ENCODE data around the gene HOXA5.

HOXA5 gene

DNA sequence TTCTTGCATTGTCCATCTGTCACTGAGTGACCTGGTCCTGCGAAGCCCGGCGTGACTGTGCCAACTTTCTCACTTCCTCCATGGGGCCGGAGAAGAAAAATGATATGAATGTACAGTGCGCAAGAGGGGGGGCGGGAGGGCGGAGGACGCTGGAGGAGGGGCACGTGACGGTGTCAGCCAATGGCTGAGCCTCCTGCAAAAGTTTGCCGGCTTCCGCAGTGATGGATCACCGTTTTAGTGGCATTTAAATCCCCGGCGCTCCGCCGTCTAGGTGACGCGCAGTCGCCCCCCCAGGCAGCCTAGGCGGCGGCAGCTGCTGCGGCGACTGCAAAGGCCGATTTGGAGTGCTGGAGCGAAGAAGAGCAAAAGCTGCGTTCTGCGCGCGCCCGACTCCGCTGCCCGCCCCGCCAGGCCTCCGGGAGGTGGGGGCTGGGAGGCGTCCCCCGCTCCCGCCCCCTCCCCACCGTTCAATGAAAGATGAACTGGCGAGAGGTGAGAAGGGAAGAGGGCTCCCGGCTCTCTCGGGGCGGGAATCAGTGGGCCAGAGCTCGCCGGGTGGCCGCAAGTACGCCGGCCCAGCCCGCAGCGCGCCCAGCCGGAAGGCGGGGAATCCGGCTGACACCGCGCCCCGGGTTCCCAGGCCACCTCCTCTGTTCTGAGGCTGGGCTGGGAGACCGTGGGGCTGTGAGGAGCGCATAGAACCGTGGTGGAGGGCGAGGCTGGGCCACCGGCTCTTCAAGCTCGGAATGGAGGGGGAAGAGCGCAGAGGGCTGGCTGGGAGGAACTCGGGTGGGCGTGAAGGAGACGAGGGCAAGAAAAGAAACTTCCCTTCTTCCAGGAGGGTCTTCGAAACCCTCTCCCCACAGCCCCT lies 47.3 kb downstream of the HOXA5 start, which contains the start of gene HOXA1:
Gene HOXA1 (minus strand): TSS at position 104 of the 871 bp plus-strand sequence. CDS start 88 bp downstream, at position 16.
- Histone ChIP-seq H3K9ac (no peak within 1 kb of the TSS), H3K4me1 (no peaks in the 10 kb centered on the region), H3K4me3 (ENCODE audit: low read depth, low read length) (peak within 1 kb of the TSS; percentile 97), H3K36me3 (ENCODE audit: control insufficient read depth, insufficient read depth, low read length) (no peaks in the 10 kb centered on the region), H3K4me2 (ENCODE audit: low read length) (peak within 1 kb of the TSS; percentile 86), H3K27me3 (ENCODE audit: control insufficient read depth, insufficient read depth, low read length) (no peaks in the 10 kb centered on the region), H3K27ac (peak within 1 kb of the TSS; percentile 52), H3K79me2 (no peaks in the 10 kb centered on the region), H3K9me3 (ENCODE audit: control insufficient read depth, low read length) (no peaks in the 10 kb centered on the region), H2AFZ (peak within 1 kb of the TSS; percentile 94)
- TF ChIP-seq, protein P1, sequence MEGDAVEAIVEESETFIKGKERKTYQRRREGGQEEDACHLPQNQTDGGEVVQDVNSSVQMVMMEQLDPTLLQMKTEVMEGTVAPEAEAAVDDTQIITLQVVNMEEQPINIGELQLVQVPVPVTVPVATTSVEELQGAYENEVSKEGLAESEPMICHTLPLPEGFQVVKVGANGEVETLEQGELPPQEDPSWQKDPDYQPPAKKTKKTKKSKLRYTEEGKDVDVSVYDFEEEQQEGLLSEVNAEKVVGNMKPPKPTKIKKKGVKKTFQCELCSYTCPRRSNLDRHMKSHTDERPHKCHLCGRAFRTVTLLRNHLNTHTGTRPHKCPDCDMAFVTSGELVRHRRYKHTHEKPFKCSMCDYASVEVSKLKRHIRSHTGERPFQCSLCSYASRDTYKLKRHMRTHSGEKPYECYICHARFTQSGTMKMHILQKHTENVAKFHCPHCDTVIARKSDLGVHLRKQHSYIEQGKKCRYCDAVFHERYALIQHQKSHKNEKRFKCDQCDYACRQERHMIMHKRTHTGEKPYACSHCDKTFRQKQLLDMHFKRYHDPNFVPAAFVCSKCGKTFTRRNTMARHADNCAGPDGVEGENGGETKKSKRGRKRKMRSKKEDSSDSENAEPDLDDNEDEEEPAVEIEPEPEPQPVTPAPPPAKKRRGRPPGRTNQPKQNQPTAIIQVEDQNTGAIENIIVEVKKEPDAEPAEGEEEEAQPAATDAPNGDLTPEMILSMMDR (IDR thresholded peaks at IDR 0.05): no peak

DNA sequence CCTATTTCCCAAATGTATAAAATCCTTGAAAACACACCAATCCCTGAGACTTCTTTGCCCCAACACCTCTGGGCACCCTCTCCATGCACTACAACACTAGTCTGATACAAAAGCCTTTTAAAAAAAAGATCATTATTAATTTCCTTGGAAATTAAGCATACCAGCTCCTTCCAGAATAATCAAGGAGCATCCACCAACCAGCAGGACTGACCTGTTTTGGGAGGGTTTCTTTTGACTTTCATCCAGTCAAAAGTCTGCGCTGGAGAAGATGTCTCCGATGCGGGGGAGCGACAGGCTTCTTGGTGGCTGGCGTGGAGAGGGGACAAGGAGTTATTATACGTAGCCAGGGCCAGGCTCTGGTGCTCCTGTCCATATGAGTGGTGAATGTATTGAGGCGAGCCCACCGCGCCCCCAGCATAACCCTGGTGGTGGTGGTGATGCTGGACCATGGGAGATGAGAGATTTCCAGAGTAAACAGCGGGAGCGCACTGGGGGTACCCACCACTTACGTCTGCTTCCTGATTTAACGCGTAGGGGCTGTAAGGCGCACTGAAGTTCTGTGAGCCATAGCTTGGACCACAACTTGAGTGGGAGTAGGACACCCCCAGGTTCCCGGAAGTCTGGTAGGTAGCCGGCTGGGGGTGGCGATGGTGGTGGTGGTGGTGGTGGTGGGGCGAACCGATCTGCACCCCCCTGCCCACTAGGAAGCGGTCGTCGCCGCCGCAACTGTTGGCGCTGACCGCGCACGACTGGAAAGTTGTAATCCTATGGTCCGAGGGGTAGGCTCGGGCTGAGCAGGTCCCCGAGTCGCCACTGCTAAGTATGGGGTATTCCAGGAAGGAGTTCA lies 48.2 kb downstream of the HOXA5 start:
- no peaks in the 10 kb centered on the region for H3K27me3 ChIP-seq (ENCODE audit: control insufficient read depth, insufficient read depth, low read length)
- no peak overlapping the region for H3K9ac ChIP-seq
- H3K27ac ChIP-seq: no peak overlapping the region
- no peaks in the 10 kb centered on the region for H3K9me3 ChIP-seq (ENCODE audit: control insufficient read depth, low read length)
- no peaks in the 10 kb centered on the region for H3K79me2 ChIP-seq
- peak overlapping the region; percentile 77 for H2AFZ ChIP-seq
- no peaks in the 10 kb centered on the region for H3K36me3 ChIP-seq (ENCODE audit: control insufficient read depth, insufficient read depth, low read length)
- TF ChIP-seq, protein P1 (IDR thresholded peaks at IDR 0.05): no peak
- H3K4me1 ChIP-seq: no peaks in the 10 kb centered on the region
- peak overlapping the region; percentile 97 for H3K4me3 ChIP-seq (ENCODE audit: low read depth, low read length)
- peak overlapping the region; percentile 86 for H3K4me2 ChIP-seq (ENCODE audit: low read length)

DNA sequence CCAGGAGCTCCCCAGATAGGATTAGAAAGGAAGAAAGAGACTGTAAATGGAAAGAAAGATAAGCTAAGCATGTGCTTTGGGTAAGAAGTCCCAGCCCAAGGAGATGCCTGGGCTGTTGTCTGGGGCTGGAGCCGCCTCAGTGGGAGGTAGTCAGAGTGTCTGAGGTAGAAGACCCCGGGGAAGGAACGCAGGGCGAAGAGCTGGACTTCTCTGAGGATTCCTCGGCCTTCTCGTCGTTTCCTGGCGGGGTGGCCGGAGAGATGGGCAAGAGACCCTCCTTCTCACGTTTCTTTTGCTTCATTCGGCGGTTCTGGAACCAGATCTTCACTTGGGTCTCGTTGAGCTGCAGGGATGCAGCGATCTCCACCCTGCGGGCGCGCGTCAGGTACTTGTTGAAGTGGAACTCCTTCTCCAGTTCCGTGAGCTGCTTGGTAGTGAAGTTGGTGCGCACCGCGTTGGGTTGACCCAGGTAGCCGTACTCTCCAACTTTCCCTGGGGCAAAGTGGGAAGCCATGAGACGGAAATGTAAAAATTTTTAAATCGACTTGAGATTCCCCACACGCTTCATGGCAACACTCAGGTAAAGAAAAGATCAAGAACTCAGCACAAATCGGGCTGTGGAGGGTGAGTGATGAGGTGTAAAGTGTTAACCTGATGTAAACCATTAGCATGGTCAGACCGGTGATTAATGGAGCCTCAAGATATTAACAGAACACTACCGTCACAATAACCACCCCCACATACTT lies 49.0 kb downstream of the HOXA5 start:
- no peaks in the 10 kb centered on the region for H3K9me3 ChIP-seq (ENCODE audit: control insufficient read depth, low read length)
- H3K27me3 ChIP-seq (ENCODE audit: control insufficient read depth, insufficient read depth, low read length): no peaks in the 10 kb centered on the region
- no peaks in the 10 kb centered on the region for H3K79me2 ChIP-seq
- H2AFZ ChIP-seq: no peak overlapping the region
- H3K27ac ChIP-seq: no peak overlapping the region
- TF ChIP-seq, protein P1 (IDR thresholded peaks at IDR 0.05): no peak
- no peak overlapping the region for H3K9ac ChIP-seq
- H3K4me1 ChIP-seq: no peaks in the 10 kb centered on the region
- no peaks in the 10 kb centered on the region for H3K36me3 ChIP-seq (ENCODE audit: control insufficient read depth, insufficient read depth, low read length)
- no peak overlapping the region for H3K4me2 ChIP-seq (ENCODE audit: low read length)
- H3K4me3 ChIP-seq (ENCODE audit: low read depth, low read length): peak overlapping the region; percentile 97

DNA sequence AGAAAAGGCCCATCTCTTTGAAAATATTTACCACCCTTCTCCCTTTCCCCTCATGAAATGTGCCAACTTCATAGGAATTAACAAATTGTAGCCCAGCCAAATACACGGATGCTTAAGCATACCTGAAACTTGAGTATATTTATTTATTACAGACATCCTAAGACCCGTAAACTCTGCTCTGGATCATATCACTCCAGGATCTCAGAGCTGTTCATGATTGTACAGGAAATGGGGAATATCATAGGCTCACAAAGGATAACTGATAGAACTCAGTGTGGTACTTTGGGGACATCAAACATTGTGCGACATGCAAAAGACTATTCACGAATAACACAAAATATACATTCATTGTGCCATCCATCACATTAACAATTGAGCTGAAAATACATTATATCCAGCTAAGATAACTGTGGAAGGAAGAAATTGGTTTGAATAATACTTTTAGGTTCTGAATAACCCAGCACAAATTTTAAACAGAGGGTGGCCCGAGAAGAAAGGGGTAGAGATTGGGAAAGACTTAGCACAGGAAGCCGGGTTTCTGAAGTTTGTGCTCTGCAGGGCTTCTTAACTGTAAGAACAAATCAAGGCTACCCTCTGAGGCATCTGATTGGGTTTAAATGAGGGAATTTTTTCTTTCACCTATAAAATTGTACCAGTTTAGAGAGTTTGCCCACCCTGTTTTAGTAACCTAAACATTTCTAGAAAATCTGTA lies 50.1 kb downstream of the HOXA5 start:
- Histone ChIP-seq H3K27ac (no peak overlapping the region), H3K4me2 (ENCODE audit: low read length) (no peak overlapping the region), H3K9me3 (ENCODE audit: control insufficient read depth, low read length) (no peaks in the 10 kb centered on the region), H3K4me3 (ENCODE audit: low read depth, low read length) (no peak overlapping the region), H3K27me3 (ENCODE audit: control insufficient read depth, insufficient read depth, low read length) (no peaks in the 10 kb centered on the region), H3K79me2 (no peaks in the 10 kb centered on the region), H3K36me3 (ENCODE audit: control insufficient read depth, insufficient read depth, low read length) (no peaks in the 10 kb centered on the region), H3K4me1 (no peaks in the 10 kb centered on the region), H3K9ac (no peak overlapping the region), H2AFZ (no peak overlapping the region)
- TF ChIP-seq, protein P1 (IDR thresholded peaks at IDR 0.05): no peak

Data from parathyroid adenoma (tissue), 2 donors.